Esophagus squamous epithelium (tissue), 5 donors: ENCODE data around the gene PITPNM3. TPM values are rescaled to one million over a fixed set of nuclear protein-coding genes. Genes with fewer than 3 reads are reported as not detected.

Source experiments
- DNase-seq: peaks from one replicate; lab custom pipeline; 2025; lab: John Stamatoyannopoulos, UW
- H3K27ac ChIP-seq, 4 donors: fragments of 200-600 bp; sonication (generic); one replicate each; pipeline ENCODE4 v1.5.1; 2016 to 2019; ENCODE audit warnings: mild to moderate bottlenecking in 1 of 4
- H3K27me3 ChIP-seq, 4 donors: fragments of 200-600 bp; sonication (generic); 1 replicate in 3 of 4; 2 replicates in 1 of 4; pipeline versions ENCODE4 v1.5.1 to v1.6.0; 2017 to 2021; ENCODE audit warnings: antibody characterized with exemption in 1 of 4
- H3K36me3 ChIP-seq, 3 donors: fragments of 200-600 bp; sonication (generic); one replicate each; pipeline ENCODE4 v1.5.1; 2016 to 2019
- H3K4me1 ChIP-seq, 3 donors: fragments of 200-600 bp; sonication (generic); one replicate each; pipeline ENCODE4 v1.5.1; 2017 to 2019
- H3K4me3 ChIP-seq, 4 donors: fragments of 200-600 bp; sonication (generic); 1 replicate in 3 of 4; 2 replicates in 1 of 4; pipeline ENCODE4 v1.5.1; 2016 to 2019; ENCODE audit warnings: mild to moderate bottlenecking in 2 of 4, moderate library complexity in 1 of 4
- H3K9me3 ChIP-seq, 3 donors: fragments of 200-600 bp; sonication (generic); one replicate each; pipeline ENCODE4 v1.5.1; 2016 to 2019
- POLR2A ChIP-seq, 4 donors: fragments of 450-650 bp; IDR thresholded peaks; one replicate each; pipeline ENCODE4 v1.6.1; 2017; ENCODE audit warnings: antibody characterized with exemption in 4 of 4, mild to moderate bottlenecking in 4 of 4, moderate library complexity in 3 of 4
- whole genome bisulfite sequencing, 2 donors: methylation state at CpG; one replicate each; pipeline ENCODE4 v1.1.5; 2018; 5-methylcytosine and 5-hydroxymethylcytosine counted together
- intact Hi-C: fragments of 100-400 bp; cut with DNase I; formaldehyde crosslinking; loops from one replicate; pipeline ENCODE4 v1.15.0; 2022
- total RNA-seq, 4 donors: library from RNA; depleted of rRNA; stranded (reverse); fragments of >200 nt; gene quantifications; one replicate each; pipeline ENCODE4 v1.1.0, GENCODE V29; 2016
- TF ChIP-seq, protein P1 (sequence below), 6 experiments: fragments of 450-650 bp in 4 of 6; fragments of 200-600 bp in 2 of 6; sonication (generic) in 2 of 6; IDR thresholded peaks; one replicate each; pipeline ENCODE4 v1.5.1; 2016 to 2019; ENCODE audit warnings: antibody characterized with exemption in 6 of 6, mild to moderate bottlenecking in 4 of 6, moderate library complexity in 4 of 6
- donor health status: DM: yes; HTN: yes; CAD: no.

PITPNM3 gene
- total RNA-seq, 4 donors from 2014 or later: 14.0 to 33.4 (median 21.5) TPM

DNA sequence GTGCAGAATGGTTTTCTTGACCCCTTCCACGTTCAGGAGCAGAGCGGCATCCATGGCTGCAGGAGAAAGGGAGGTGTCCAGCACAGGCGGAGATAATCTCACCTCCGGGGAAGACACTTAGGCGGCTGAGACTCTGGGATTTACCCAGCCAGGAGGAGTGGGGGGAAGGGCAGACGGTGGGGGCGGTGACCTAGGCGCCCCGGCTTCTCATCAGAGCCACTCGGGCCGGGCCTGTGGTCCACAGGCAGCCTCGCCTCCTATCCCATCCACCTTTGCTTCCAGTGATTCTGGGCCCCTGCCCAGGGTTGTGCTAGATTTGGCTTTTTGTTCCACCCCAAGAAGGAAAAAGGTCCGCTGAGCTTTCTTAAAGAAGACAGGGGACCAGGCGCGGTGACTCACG is 121.3 kb downstream of the PITPNM3 start, which contains the start of gene AIPL1:
AIPL1 (minus strand) TSS at position 71 of the 400 bp plus-strand sequence; CDS start at position 54, 17 bp downstream.
- Histone ChIP-seq H3K27ac (no peak within 1 kb of the TSS), H3K9me3 (peaks cover 0 to 6% (median 4%) of the 10 kb centered on the region in 3 donors), H3K27me3 (peaks cover 0 to 42% (median 3%) of the 10 kb centered on the region in 4 donors), H3K4me1 (no peaks in the 10 kb centered on the region), H3K4me3 (no peak within 1 kb of the TSS), H3K36me3 (no peaks in the 10 kb centered on the region)
- 59 to 73% methylated on average over 4 to 6 of the region's 16 CpGs for WGBS, 2 donors
- TF ChIP-seq POLR2A (IDR thresholded peaks at IDR 0.05): no peak
- TF ChIP-seq, protein P1, sequence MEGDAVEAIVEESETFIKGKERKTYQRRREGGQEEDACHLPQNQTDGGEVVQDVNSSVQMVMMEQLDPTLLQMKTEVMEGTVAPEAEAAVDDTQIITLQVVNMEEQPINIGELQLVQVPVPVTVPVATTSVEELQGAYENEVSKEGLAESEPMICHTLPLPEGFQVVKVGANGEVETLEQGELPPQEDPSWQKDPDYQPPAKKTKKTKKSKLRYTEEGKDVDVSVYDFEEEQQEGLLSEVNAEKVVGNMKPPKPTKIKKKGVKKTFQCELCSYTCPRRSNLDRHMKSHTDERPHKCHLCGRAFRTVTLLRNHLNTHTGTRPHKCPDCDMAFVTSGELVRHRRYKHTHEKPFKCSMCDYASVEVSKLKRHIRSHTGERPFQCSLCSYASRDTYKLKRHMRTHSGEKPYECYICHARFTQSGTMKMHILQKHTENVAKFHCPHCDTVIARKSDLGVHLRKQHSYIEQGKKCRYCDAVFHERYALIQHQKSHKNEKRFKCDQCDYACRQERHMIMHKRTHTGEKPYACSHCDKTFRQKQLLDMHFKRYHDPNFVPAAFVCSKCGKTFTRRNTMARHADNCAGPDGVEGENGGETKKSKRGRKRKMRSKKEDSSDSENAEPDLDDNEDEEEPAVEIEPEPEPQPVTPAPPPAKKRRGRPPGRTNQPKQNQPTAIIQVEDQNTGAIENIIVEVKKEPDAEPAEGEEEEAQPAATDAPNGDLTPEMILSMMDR (IDR thresholded peaks at IDR 0.05): no peak
- DNase-seq: no peak
- intact Hi-C loops: no loop called here

DNA sequence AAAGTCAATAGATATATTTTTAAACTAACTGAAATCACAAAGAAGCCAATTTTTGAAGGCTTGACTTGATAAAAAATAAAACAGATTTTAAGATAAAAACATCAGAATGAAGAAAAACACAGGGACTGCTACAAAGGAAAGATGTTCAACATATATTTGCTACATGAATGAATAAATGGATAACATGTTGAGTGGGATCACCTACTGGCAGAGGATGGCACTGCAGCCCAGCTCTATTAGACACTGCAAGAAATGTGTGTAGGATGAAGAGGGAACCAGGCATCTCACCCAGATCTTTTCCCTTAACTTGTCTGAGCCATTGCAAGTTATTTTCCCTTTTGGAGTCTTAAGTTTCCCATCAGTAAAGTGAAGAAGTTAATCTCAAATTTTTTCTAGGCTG is 125.6 kb downstream of the PITPNM3 start:
- intact Hi-C loops: no loop called here
- peaks cover 0 to 11% (median 0%) of the 10 kb centered on the region in 4 donors for H3K27me3 ChIP-seq
- H3K4me3 ChIP-seq: no peak overlapping the region
- H3K36me3 ChIP-seq: no peaks in the 10 kb centered on the region
- TF ChIP-seq, protein P1 (IDR thresholded peaks at IDR 0.05): peak in 3 of 6 experiments; percentile 7 to 44 (median 14)
- no peak for TF ChIP-seq POLR2A (IDR thresholded peaks at IDR 0.05)
- H3K4me1 ChIP-seq: peaks cover 0 to 11% (median 5%) of the 10 kb centered on the region in 3 donors
- no peak for DNase-seq
- H3K27ac ChIP-seq: no peak overlapping the region
- peaks cover 0 to 6% (median 4%) of the 10 kb centered on the region in 3 donors for H3K9me3 ChIP-seq

DNA sequence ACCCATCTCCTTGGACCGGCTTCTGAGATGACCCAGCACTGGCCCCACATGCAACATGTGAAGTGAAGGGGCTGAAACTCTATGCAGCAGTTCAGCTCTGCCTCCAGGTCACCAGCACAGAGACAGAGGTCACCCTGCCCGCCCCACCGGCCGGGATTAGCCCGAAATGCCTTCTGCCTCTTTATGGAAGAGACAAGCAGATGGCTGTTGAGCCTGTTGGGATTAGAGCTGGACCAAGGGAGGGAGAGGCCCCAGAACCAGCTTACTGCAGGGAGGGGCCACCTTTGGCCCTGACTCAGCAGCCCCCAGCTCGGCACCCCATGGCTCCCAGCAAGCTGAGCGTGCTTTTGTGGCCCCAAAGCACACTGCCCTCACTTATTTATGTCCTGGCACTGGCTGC is 127.1 kb downstream of the PITPNM3 start:
- Histone ChIP-seq H3K4me3 (no peak overlapping the region), H3K36me3 (no peaks in the 10 kb centered on the region), H3K27me3 (peaks cover 0 to 13% (median 0%) of the 10 kb centered on the region in 4 donors), H3K4me1 (peaks cover 0 to 11% (median 5%) of the 10 kb centered on the region in 3 donors), H3K27ac (no peak overlapping the region), H3K9me3 (peaks cover 0 to 6% (median 4%) of the 10 kb centered on the region in 3 donors)
- DNase-seq: no peak
- WGBS, 2 donors: 71 to 82% methylated on average over 1 to 3 of the region's 7 CpGs
- no peak for TF ChIP-seq POLR2A (IDR thresholded peaks at IDR 0.05)
- TF ChIP-seq, protein P1 (IDR thresholded peaks at IDR 0.05): no peak
- intact Hi-C loops: no loop called here

DNA sequence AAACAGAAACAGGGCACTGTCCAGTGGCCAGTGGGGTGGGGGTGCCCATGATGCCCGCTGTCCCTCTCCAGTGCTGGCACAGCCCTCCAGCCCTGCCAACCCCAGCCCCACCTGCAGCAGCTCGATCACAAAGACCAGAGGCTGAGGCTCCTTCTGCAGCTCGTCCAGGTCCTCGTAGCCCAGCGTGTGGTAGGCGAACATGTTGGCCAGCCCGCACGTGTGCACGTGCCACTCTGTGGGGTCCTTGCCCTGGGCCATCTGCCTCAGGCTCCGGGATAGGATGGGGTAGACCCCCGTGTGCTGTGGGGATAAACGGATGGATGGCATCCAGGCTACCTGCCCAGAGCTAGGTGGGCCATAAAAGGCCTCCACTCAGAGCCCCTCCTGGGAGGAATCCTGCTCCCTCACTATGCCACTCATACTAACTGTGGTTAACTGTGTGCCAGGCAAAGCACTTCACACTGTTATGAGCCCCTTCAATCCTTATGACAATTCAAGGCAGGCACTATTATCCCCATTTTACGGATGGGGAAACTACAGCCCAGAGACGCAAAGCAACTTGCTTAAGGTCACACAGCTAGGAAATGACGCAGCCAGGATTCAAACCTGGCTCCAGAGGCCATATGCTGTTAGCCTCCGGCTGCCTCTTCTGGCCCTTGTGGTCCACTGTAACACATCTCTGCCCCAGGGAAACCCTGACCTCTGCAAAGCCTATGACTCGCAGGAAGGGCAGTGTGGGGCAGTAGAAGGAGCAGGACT is 128.0 kb downstream of the PITPNM3 start:
- TF ChIP-seq, protein P1 (IDR thresholded peaks at IDR 0.05): no peak
- TF ChIP-seq POLR2A (IDR thresholded peaks at IDR 0.05): no peak
- 89 to 94% methylated on average over 5 of the region's 17 CpGs for WGBS, 2 donors
- H3K36me3 ChIP-seq: no peaks in the 10 kb centered on the region
- no peak for DNase-seq
- peaks cover 0 to 6% (median 4%) of the 10 kb centered on the region in 3 donors for H3K9me3 ChIP-seq
- H3K4me3 ChIP-seq: no peak overlapping the region
- intact Hi-C loops: no loop called here
- no peak overlapping the region for H3K27ac ChIP-seq
- peaks cover 0 to 11% (median 5%) of the 10 kb centered on the region in 3 donors for H3K4me1 ChIP-seq
- H3K27me3 ChIP-seq: peaks cover 0 to 14% (median 0%) of the 10 kb centered on the region in 4 donors

DNA sequence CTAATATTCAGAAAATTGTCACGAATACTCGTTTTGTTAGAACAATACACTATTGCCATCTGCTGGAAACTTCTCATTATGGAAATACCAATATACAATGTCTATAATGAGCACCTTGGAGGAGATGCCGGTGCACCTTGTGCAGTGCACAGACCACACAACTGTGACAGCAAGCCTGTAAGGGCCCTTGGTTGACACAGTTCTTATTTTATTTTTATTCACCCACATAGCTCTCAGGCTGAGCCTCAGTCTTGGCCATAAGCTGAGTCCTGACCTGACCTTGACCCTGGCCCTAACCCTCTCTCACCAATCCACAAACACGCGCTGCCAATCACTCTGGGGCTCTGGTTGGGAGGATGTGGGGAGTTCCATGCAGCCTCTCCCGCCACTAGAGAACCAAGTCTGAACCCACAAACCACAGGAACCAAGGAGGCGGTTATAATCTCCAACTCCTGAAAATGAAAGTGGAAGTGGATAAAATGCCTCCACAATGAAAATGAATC is 129.0 kb downstream of the PITPNM3 start:
- Histone ChIP-seq H3K9me3 (peaks cover 0 to 6% (median 4%) of the 10 kb centered on the region in 3 donors), H3K36me3 (no peaks in the 10 kb centered on the region), H3K4me1 (peaks cover 0 to 11% (median 5%) of the 10 kb centered on the region in 3 donors), H3K27ac (no peak overlapping the region), H3K27me3 (peaks cover 0 to 25% (median 0%) of the 10 kb centered on the region in 4 donors), H3K4me3 (no peak overlapping the region)
- TF ChIP-seq, protein P1 (IDR thresholded peaks at IDR 0.05): peak in 1 of 6 experiments; percentile 5
- TF ChIP-seq POLR2A (IDR thresholded peaks at IDR 0.05): no peak
- no peak for DNase-seq
- intact Hi-C loops: no loop called here
- WGBS, 2 donors: 45 to 47% methylated on average over 7 of the region's 7 CpGs
